Sigmoid colon (tissue), 7 donors: ENCODE measurements around the gene HDDC3. TPM values are rescaled to one million over a fixed set of nuclear protein-coding genes. Genes with fewer than 3 reads are reported as not detected.

ENCODE experiments used
- DNase-seq: peaks from one replicate; pipeline ENCODE4 v3.0.0-alpha.2; 2019
- H3K27ac ChIP-seq, 4 donors: fragments of 200-600 bp; sonication (generic); one replicate each; pipeline ENCODE4 v1.5.1; 2016 to 2019; ENCODE audit warnings: mild to moderate bottlenecking in 1 of 4
- H3K27me3 ChIP-seq, 3 donors: fragments of 200-600 bp; sonication (generic); one replicate each; pipeline ENCODE4 v1.5.1; 2019; ENCODE audit warnings: mild to moderate bottlenecking in 1 of 3
- H3K36me3 ChIP-seq, 4 donors: fragments of 200-600 bp; sonication (generic); one replicate each; pipeline ENCODE4 v1.5.1; 2016 to 2019
- H3K4me1 ChIP-seq, 4 donors: fragments of 200-600 bp; sonication (generic); one replicate each; pipeline ENCODE4 v1.5.1; 2017 to 2019
- H3K4me3 ChIP-seq, 4 donors: fragments of 200-600 bp; sonication (generic); one replicate each; pipeline ENCODE4 v1.5.1; 2017 to 2019; ENCODE audit warnings: mild to moderate bottlenecking in 2 of 4, moderate library complexity in 1 of 4
- H3K9me3 ChIP-seq, 4 donors: fragments of 200-600 bp in 3 of 4; sonication (generic) in 3 of 4; one replicate each; pipeline versions ENCODE4 v1.5.1 to v1.6.1; 2013 to 2019
- CTCF ChIP-seq, 4 experiments: fragments of 450-650 bp in 3 of 4; fragments of 200-600 bp in 1 of 4; IDR thresholded peaks; one replicate each; pipeline ENCODE4 v1.5.1; 2016 to 2019; ENCODE audit warnings: antibody characterized with exemption in 4 of 4, mild to moderate bottlenecking in 3 of 4, moderate library complexity in 2 of 4
- EP300 ChIP-seq, 4 donors: sonication (generic); formaldehyde crosslinking; IDR thresholded peaks; one replicate each; pipeline ENCODE4 v1.6.1; 2017; ENCODE audit warnings: antibody characterized with exemption in 4 of 4
- POLR2A ChIP-seq, 2 donors: fragments of 450-650 bp; IDR thresholded peaks; one replicate each; pipeline ENCODE4 v1.6.1; 2016; ENCODE audit warnings: antibody characterized with exemption in 2 of 2, mild to moderate bottlenecking in 2 of 2, moderate library complexity in 2 of 2
- POLR2AphosphoS5 ChIP-seq, 4 donors: sonication (generic); formaldehyde crosslinking; IDR thresholded peaks; one replicate each; pipeline ENCODE4 v1.6.1; 2017; ENCODE audit warnings: antibody characterized with exemption in 4 of 4
- WGBS, 2 donors: extraction: QIAGEN DNeasy Blood & Tissue Kit; methylation state at CpG; one replicate each; pipeline ENCODE4 v1.1.7; 2013; 5-methylcytosine and 5-hydroxymethylcytosine counted together
- intact Hi-C: fragments of 100-400 bp; cut with DNase I; formaldehyde crosslinking; loops from one replicate; pipeline ENCODE4 v1.15.1; 2023
- polyA plus RNA-seq, 3 donors: library from polyadenylated mRNA; stranded (reverse); fragments of 200-250 nt; gene quantifications; one replicate each; pipeline ENCODE4 v1.2.3, GENCODE V29; 2013
- total RNA-seq, 4 donors: library from RNA; depleted of rRNA; stranded (reverse); fragments of >200 nt; gene quantifications; one replicate each; pipeline ENCODE4 v1.1.0, GENCODE V29; 2016
- donor health status: healthy with polysubstance abuse.
- donor health status: Bipolar disorder and iron deficiency.
- donor health status: healthy.

HDDC3 gene
- total and polyA plus RNA-seq, 7 donors = 5.2 to 27.0 (median 10.7) TPM

- Histone ChIP-seq H3K27me3 (no peaks in the 10 kb centered on the region), H3K36me3 (peaks cover 6 to 31% (median 23%) of the 10 kb centered on the region in 4 donors), H3K27ac (peak overlapping the region; percentile 78 to 86 (median 81)), H3K9me3 (no peaks in the 10 kb centered on the region), H3K4me1 (peaks cover 0 to 56% (median 49%) of the 10 kb centered on the region in 4 donors), H3K4me3 (peak overlapping the region in 3 of 4 donors; percentile 56 to 77 (median 68))
- TF ChIP-seq EP300 (IDR thresholded peaks at IDR 0.05) (no peak), CTCF (IDR thresholded peaks at IDR 0.05) (no peak), POLR2A (IDR thresholded peaks at IDR 0.05) (no peak), POLR2AphosphoS5 (IDR thresholded peaks at IDR 0.05) (no peak)
- 83 to 89% methylated on average over 6 of the region's 6 CpGs for WGBS, 2 donors
- no peak for DNase-seq
- intact Hi-C loops = loop anchor here (2.0 to 5.0 kb wide), 2 partner anchors 37 to 315 kb away; partner anchors contain the start of gene PRC1
Measured at GRCh38 chr15:90957791-90958190, 25.4 kb upstream of the HDDC3 start.

DNA sequence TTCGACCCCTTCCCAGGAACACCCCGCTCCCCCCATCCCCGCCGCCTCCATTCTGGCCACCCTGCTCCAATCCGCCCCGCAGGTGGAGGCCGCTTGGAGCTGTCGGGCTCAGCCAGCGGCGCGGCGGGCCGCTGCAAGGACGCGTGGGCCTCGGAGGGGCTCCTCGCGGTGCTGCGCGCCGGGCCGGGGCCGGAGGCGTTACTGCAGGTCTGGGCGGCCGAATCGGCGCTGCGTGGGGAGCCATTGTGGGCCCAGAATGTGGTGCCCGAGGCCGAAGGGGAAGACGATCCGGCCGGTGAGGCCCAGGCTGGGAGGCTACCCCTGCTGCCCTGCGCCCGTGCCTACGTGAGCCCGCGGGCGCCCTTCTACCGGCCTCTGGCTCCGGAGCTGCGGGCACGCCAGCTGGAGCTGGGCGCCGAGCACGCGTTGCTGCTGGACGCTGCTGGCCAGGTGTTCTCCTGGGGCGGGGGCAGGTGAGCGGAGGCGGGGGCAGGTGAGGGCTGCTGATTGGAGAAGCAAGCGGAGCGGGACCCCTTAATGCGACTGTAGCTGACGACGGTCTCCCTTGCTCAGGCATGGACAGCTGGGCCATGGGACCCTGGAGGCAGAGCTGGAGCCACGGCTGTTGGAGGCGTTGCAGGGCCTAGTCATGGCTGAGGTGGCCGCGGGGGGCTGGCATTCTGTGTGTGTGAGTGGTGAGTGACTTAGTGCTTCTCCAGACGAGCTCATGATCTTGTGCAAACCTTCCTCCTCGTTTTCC is 24.9 kb upstream of the HDDC3 start:
- intact Hi-C loops = loop anchor here (2.0 to 5.0 kb wide), 2 partner anchors 38 to 315 kb away; partner anchors contain the start of gene PRC1
- H3K27me3 ChIP-seq = no peaks in the 10 kb centered on the region
- WGBS, 2 donors = 18 to 53% methylated on average over 63 of the region's 63 CpGs

GRCh38 chr15:90956274-90957030 is 24.1 kb upstream of the HDDC3 start:
- intact Hi-C loops = loop anchor here (2.0 to 5.0 kb wide), 2 partner anchors 38 to 316 kb away; partner anchors contain the start of gene PRC1
- Histone ChIP-seq H3K4me1 (peaks cover 0 to 56% (median 49%) of the 10 kb centered on the region in 4 donors), H3K27ac (peak overlapping the region; percentile 78 to 86 (median 81)), H3K9me3 (no peaks in the 10 kb centered on the region), H3K27me3 (no peaks in the 10 kb centered on the region), H3K4me3 (peak overlapping the region; percentile 50 to 77 (median 62)), H3K36me3 (peaks cover 8 to 31% (median 23%) of the 10 kb centered on the region in 4 donors)
- 6 to 18% methylated on average over 56 of the region's 56 CpGs for WGBS, 2 donors
- no peak for TF ChIP-seq EP300 (IDR thresholded peaks at IDR 0.05)
- TF ChIP-seq POLR2A (IDR thresholded peaks at IDR 0.05) = no peak
- TF ChIP-seq POLR2AphosphoS5 (IDR thresholded peaks at IDR 0.05) = peak in 1 of 4 donors; percentile 21
- TF ChIP-seq CTCF (IDR thresholded peaks at IDR 0.05) = peak; percentile 71 to 99 (median 82)
- DNase-seq = peak; percentile 87

More for the DNA sequence above, 24.9 kb upstream of the HDDC3 start:
- no peak for DNase-seq
- peak overlapping the region; percentile 50 to 77 (median 62) for H3K4me3 ChIP-seq
- H3K36me3 ChIP-seq = peaks cover 10 to 35% (median 24%) of the 10 kb centered on the region in 4 donors
- peaks cover 0 to 56% (median 49%) of the 10 kb centered on the region in 4 donors for H3K4me1 ChIP-seq
- TF ChIP-seq POLR2A (IDR thresholded peaks at IDR 0.05) (no peak), EP300 (IDR thresholded peaks at IDR 0.05) (no peak), POLR2AphosphoS5 (IDR thresholded peaks at IDR 0.05) (no peak), CTCF (IDR thresholded peaks at IDR 0.05) (no peak)
- H3K27ac ChIP-seq = peak overlapping the region; percentile 78 to 86 (median 81)
- H3K9me3 ChIP-seq = no peaks in the 10 kb centered on the region

DNA sequence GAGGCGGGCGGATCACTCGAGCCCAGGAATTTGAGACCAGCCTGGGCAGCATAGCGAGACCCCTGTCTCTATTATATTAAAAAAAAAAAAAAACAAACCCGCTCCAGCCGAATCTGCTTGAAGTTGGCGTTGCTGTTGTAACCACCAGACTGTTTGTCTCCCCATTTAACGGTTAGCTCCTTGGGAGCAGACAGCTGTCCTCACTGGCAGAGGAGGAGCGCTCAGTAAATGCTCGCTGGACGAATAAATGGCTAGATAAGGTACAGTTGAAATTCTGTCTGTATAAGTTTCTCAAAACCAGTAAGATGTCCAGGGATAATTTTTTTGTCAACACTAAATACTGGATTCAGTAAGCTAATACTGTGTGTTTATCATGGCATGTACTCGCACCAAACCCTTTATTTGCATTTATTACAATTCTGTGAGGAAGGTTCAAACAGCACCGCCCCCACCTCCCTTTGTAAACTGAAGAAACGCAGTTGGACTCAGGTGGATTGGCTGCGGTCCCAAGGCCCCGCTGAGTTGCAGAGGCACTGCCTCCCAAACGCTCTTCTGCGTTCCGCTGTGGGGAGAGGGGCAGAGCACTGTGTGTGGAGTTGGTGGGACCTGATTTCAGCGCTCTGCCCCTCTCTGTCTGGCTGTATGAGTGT is 23.4 kb upstream of the HDDC3 start:
- no peak for DNase-seq
- 18 to 63% methylated on average over 20 of the region's 20 CpGs for WGBS, 2 donors
- no peak for TF ChIP-seq POLR2AphosphoS5 (IDR thresholded peaks at IDR 0.05)
- TF ChIP-seq POLR2A (IDR thresholded peaks at IDR 0.05) = no peak
- Histone ChIP-seq H3K27ac (peak overlapping the region in 2 of 4 donors; percentile 81 to 95), H3K36me3 (peaks cover 7 to 32% (median 23%) of the 10 kb centered on the region in 4 donors), H3K4me3 (peak overlapping the region in 3 of 4 donors; percentile 87 to 93 (median 90)), H3K27me3 (no peaks in the 10 kb centered on the region), H3K9me3 (no peaks in the 10 kb centered on the region), H3K4me1 (peaks cover 0 to 55% (median 49%) of the 10 kb centered on the region in 4 donors)
- intact Hi-C loops = loop anchor here (2.0 to 5.0 kb wide), 3 partner anchors 39 to 317 kb away; partner anchors contain the start of gene PRC1
